EL (cell line): ENCODE results near the gene ETFA.
"Not testable (repeated sequence)": the region's sequence is repeated elsewhere in the genome, so short reads cannot be mapped to it uniquely, and the experiment has no call there.

Experiments
- DNase-seq: peaks from one replicate; pipeline ENCODE4 v3.0.0-alpha.2; 2016

ETFA gene

DNA sequence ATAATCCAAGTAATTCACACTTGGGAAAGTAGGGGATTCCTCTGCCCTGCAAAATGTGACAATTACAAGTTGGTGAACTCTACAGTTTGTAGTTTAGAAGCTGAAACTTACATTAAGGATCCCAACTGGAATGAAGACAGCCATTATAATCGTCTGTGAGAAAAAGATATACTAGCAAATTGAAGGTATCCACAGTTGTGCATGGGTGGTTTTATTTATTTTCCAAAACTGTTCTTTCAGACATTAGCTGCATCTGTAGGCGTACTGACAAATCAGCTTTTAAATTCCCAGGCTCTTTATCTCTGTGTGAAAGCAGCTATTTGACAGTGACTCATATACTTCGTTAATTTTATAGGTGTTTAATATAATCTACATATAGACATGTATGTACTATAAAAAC lies 12.8 kb upstream of the ETFA start:
- no peak for DNase-seq

GRCh38 chr15:76321602-76322001 lies 10.3 kb upstream of the ETFA start:
- no peak for DNase-seq

GRCh38 chr15:76321171-76321570 lies 9.9 kb upstream of the ETFA start:
- no peak for DNase-seq

DNA sequence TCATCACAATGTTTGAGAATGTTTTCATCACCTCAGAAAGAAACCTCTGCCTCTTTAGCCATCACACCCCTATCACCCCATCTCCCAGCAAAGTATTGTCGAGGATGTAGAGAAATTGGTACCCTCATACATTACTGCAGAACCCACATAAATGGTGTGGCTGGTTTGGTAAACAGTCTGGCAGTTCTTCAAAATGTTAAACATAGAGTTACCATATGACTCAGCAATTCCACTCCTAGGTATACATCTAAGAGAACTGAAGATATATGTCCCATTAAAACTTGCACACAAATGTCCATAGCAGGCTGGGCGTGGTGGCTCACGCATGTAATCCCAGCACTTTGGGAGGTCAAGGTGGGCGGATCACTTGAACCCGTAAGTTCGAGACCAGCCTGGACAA lies 8.7 kb upstream of the ETFA start:
- no peak for DNase-seq

GRCh38 chr15:76313731-76314130 lies 2.5 kb upstream of the ETFA start:
- no peak for DNase-seq

- DNase-seq: not testable (repeated sequence)
Measured at GRCh38 chr15:76313175-76313567, 1.9 kb upstream of the ETFA start.

- peak; percentile 81 for DNase-seq
Measured at GRCh38 chr15:76312540-76313174, 1.4 kb upstream of the ETFA start.

DNA sequence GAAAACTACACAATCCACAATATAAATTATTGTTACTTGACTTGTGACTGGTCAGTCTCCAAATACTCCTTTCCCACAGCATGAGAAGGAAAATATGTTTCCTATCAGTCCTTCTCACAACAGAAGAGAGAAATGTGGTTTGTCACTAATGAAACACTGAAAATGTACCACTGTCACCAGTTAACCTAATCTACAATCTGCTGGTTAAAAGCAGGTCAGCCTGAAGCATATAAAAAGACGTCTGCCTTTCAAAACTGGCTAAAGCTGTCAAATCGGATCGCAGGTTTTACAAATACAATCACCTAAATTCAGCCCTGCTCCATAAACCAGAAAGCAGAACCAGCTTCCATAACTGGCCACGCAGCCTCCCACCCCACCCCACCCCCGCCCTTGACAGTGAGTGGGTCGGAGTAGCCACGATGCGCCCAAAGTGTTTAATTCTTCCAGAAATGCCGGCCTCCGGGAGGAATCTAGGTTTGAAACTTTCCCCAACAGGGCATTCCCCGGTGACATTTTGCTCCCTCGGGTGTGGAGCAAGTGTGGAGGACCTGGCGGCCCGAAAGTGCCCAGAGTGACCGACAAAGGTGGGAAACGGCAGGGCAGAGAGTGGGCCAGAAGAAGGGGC lies 682 bp downstream of the ETFA start:
- DNase-seq: peak; percentile 32

GRCh38 chr15:76309601-76310330 lies 1.5 kb downstream of the ETFA start:
- peak; percentile 32 for DNase-seq

GRCh38 chr15:76303909-76304308 lies 7.4 kb downstream of the ETFA start:
- DNase-seq: no peak

DNA sequence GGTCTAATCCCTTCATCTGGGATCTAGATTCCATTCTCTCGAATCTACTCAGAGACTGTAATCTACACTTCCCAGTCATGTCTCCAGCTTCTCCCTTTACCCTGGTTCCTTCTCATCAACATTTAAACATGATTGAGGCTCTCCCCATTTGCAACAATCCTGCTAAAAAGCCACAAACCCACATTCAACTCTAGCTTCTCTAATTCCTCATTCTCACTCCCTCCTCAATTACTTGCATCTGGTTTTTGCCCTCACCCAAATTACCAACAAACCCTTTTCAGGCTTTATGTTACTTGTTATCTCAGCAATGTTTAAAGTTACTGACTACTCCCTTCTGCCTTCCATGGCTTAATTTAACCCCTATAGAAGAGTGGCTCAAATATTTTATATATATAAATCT lies 11.5 kb downstream of the ETFA start:
- DNase-seq: no peak

DNA sequence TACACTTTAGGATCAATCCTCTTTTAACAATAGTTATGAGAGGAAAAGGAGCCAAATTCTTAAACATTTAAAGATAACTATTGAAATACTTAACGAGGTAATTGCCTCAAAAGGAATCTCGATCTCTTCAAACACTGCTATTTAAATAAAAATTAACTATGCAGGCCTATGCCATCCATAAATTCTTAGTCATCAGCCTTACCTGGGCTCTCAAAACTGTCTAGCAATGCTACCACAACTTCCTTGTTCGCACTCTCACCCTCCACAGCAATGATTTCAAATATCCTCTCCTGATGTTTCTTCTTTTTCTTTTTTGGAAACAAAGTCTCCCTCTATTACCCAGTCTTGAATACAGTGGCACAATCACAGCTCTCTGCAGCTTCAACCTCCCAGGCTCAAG lies 12.3 kb downstream of the ETFA start:
- DNase-seq: no peak

DNA sequence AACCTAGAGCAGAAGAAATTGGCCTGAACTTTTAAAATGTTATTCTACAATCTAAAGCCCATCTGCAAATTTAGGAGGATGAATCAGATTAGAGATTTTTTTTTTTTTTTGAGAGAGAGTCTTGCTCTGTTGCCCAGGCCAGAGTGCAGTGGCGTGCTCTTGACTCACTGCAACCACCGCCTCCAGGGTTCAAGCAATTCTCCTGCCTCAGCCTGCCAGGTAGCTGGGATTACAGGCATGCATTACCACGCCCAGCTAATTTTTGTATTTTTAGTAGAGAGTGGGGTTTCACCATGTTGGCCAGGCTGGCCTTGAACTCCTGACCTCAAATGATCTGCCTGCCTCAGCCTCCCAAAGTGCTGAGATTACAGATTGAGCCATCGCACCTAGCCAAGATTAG lies 13.3 kb downstream of the ETFA start:
- not testable (repeated sequence) for DNase-seq

DNA sequence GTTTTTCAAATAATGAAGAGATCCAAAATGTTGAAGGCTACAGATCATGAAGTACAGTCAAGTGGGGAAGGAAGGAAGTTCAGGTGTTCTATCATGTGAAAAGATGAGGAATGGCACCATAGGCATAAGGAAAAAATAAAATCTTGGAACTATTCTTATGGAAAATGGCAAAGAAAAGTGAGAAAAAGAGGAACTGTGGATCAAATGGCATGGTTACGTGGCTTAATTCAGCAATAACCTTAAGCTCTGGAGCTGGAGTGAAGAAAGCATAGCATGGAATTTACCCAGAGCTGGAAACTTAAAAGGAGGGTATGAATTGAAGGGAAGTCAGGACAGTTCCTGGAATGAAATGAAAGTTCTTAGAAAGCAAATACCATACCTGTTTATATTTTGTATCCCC lies 14.4 kb downstream of the ETFA start:
- no peak for DNase-seq

DNA sequence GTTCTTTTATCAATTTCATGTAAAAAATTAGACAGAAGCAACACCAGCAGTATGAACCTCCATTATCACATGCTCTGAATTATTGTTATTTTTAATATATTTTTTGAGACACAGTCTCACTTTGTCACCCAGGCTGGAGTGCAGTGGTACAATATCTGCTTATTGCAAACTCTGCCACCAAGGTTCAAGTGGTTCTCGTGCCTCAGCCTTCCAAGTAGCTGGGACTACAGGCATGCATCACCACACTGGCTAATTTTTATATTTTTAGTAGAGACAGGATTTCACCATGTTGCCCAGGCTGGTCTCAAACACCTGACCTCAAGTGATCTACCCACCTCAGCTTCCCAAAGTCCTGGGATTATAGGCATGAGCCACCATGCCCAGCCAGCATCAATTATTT lies 16.8 kb downstream of the ETFA start:
- not testable (repeated sequence) for DNase-seq

GRCh38 chr15:76293361-76293760 lies 17.9 kb downstream of the ETFA start:
- DNase-seq: peak; percentile 37

GRCh38 chr15:76289582-76289981 lies 21.7 kb downstream of the ETFA start:
- no peak for DNase-seq

GRCh38 chr15:76286271-76286879 lies 24.9 kb downstream of the ETFA start:
- peak; percentile 9 for DNase-seq

DNA sequence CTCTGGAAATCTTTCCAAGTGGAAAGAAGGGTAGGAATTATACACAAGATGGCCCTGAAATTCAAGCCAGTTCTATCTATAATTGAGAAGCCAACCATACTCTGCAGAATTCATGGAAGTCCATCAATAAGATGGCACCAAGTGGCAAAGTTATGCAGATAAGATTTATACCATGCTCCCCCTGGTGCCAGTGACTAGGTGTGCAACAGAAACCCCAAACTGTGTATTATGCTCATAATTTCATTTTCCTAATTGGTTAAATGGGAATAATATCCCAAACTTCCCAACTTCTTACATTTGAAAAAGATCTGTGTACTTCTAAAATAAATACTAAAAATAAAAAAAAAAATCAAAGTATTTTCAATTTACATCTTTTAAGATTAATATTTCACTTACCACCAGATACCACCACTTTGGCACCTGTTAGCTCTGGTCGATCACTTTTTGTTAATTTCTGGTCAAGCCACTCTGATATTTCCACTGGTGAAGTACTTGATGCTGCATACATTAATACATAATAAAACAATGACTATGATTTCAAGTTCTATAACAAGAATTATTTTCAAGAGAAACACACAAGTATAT lies 25.9 kb downstream of the ETFA start:
- peak; percentile 15 for DNase-seq

DNA sequence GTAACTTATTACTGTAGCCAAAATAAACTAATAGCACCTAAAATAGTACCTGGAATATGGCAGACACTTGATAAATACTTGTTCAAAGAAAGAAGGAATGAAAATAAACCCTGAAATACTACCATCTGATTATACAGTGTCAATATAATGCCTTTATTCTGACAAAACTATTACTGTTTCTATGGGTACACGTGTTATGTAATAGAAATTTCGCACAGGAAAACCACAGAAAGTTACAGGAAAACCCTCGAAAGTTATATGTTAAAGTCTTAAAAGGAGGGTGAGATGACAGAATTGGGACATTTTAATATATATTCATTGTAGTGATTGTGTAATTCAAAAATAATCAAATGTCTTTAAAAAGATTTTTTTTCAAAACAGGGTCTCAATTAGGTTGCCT lies 28.8 kb downstream of the ETFA start:
- DNase-seq: no peak

GRCh38 chr15:76278651-76279050 lies 32.6 kb downstream of the ETFA start:
- no peak for DNase-seq

- no peak for DNase-seq
Measured at GRCh38 chr15:76274821-76275220, 36.4 kb downstream of the ETFA start.

DNA sequence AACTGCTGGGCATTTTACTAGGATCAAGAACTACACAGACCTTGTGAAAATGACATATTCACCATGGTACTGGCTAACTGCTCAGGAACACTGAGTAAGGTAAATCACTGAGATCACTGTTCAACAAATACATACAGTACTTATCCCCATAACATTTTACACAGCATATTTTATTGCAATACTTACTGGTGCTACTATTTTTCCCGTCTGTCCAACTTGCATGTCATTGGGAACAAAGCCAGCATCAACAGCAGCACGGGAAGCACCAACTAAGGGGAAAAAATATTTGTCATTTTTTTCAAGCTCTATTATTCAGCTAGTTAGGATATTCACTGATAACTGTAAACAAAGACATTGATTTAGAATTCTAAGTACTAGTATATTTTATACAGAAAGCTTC lies 37.0 kb downstream of the ETFA start:
- DNase-seq: peak; percentile 21

- peak; percentile 8 for DNase-seq
Measured at GRCh38 chr15:76270876-76271275, 40.4 kb downstream of the ETFA start.
